Type B pancreatic cell (in vitro differentiated cells): ENCODE results near the gene ENC1. TPM values are rescaled to one million over a fixed set of nuclear protein-coding genes. Genes with fewer than 3 reads are reported as not detected.
"Not testable (repeated sequence)": the region's sequence is repeated elsewhere in the genome, so short reads cannot be mapped to it uniquely, and the experiment has no call there.

Source experiments
- DNase-seq: peaks from one replicate; pipeline ENCODE4 v3.0.0; 2021; ENCODE audit warnings: mixed read lengths; ENCODE audit not compliant: unreplicated experiment; ENCODE audit errors: extremely low spot score
- H3K27ac Mint-ChIP-seq: 2 replicates; pipeline ENCODE4 v1.8.0; 2021; ENCODE audit warnings: mild to moderate bottlenecking, mixed read lengths
- H3K27me3 Mint-ChIP-seq: 2 replicates; pipeline ENCODE4 v1.8.0; 2021; ENCODE audit warnings: mixed read lengths
- H3K36me3 Mint-ChIP-seq: 2 replicates; pipeline ENCODE4 v1.8.0; 2021; ENCODE audit warnings: mixed read lengths
- H3K4me1 Mint-ChIP-seq: one replicate; pipeline ENCODE4 v1.8.0; 2021; ENCODE audit warnings: mixed read lengths; ENCODE audit not compliant: unreplicated experiment
- H3K4me3 Mint-ChIP-seq: 2 replicates; pipeline ENCODE4 v1.8.0; 2021; ENCODE audit warnings: mild to moderate bottlenecking, mixed read lengths
- H3K9me3 Mint-ChIP-seq: 2 replicates; pipeline ENCODE4 v1.8.0; 2021; ENCODE audit warnings: mixed read lengths
- total RNA-seq: library from RNA; stranded (reverse); gene quantifications from 2 replicates; pipeline ENCODE4 v1.2.1, GENCODE V29; 2021; ENCODE audit warnings: low replicate concordance
- TF ChIP-seq, protein P1 (sequence below): fragments of 200-600 bp; sonication (generic); conservative IDR thresholded peaks from 2 replicates; pipeline ENCODE4 v1.5.0; 2021; ENCODE audit warnings: antibody characterized with exemption, mild to moderate bottlenecking

ENC1 gene
- total RNA-seq, 1 donor from 2014 or later: 83.2 TPM

DNA sequence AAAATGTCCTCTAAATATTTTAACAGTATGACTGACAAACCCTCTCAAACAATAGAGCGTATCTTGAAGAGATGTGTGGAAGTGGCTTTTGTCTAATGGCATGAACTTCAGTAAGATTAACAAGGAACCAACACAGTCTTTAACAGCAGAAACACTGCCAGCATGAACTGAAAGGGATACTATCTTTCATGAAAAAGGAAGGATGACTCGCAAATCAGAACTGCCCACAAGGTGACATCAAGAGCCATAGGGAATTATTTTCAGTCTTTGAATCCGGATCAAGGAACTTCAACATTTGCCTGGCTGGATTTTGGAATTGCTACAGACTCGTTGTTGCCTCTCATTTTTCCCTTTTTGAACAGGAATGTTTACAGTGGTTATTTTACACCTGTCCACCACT is 39.4 kb upstream of the ENC1 start:
- no peak for DNase-seq
- H3K9me3 Mint-ChIP-seq: no peaks in the 10 kb centered on the region
- no peak overlapping the region for H3K4me3 Mint-ChIP-seq
- H3K36me3 Mint-ChIP-seq: no peaks in the 10 kb centered on the region
- H3K27ac Mint-ChIP-seq: no peak overlapping the region
- H3K27me3 Mint-ChIP-seq: no peaks in the 10 kb centered on the region
- TF ChIP-seq, protein P1, sequence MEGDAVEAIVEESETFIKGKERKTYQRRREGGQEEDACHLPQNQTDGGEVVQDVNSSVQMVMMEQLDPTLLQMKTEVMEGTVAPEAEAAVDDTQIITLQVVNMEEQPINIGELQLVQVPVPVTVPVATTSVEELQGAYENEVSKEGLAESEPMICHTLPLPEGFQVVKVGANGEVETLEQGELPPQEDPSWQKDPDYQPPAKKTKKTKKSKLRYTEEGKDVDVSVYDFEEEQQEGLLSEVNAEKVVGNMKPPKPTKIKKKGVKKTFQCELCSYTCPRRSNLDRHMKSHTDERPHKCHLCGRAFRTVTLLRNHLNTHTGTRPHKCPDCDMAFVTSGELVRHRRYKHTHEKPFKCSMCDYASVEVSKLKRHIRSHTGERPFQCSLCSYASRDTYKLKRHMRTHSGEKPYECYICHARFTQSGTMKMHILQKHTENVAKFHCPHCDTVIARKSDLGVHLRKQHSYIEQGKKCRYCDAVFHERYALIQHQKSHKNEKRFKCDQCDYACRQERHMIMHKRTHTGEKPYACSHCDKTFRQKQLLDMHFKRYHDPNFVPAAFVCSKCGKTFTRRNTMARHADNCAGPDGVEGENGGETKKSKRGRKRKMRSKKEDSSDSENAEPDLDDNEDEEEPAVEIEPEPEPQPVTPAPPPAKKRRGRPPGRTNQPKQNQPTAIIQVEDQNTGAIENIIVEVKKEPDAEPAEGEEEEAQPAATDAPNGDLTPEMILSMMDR: no peak
- H3K4me1 Mint-ChIP-seq: peaks cover 4% of the 10 kb centered on the region

DNA sequence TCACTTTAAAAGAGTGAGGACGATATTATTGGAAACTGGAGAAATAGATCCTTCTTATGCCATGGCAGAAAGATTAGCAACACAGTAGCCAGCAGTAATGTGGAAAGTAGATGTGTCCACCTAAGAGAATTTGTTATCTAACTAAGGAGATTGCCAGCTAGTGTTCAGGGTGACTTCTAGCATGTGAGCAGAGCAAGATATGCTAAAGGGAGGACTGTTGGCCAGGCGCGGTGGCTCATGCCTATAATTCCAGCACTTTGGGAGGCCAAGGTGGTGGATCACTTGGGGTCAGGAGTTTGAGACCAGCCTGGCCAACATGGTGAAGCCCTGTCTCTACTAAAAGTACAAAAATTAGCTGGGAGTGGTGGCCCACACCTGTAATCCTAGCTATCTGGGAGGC is 38.8 kb upstream of the ENC1 start:
- H3K27me3 Mint-ChIP-seq, H3K4me1 Mint-ChIP-seq, H3K27ac Mint-ChIP-seq, H3K4me3 Mint-ChIP-seq, H3K36me3 Mint-ChIP-seq, H3K9me3 Mint-ChIP-seq, DNase-seq: not testable (repeated sequence)

DNA sequence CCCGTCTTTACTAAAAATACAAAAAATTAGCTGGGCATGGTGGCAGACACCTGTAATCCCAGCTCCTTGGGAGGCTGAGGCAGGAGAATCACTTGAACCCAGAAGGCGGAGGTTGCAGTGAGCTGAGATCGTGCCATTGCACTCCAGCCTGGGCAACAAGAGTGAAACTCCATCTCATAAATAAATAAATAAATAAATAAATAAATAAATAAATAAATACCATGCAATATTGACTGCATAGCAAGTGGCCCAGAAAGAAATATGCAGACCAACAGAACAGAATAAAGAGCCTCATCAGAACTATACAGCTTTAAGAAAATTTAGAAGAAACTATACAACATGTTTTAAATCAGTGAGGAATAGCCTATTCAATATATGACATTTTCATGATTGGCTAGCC is 37.6 kb upstream of the ENC1 start:
- H3K4me3 Mint-ChIP-seq, H3K36me3 Mint-ChIP-seq, DNase-seq, H3K9me3 Mint-ChIP-seq, H3K27me3 Mint-ChIP-seq, H3K4me1 Mint-ChIP-seq, H3K27ac Mint-ChIP-seq: not testable (repeated sequence)

DNA sequence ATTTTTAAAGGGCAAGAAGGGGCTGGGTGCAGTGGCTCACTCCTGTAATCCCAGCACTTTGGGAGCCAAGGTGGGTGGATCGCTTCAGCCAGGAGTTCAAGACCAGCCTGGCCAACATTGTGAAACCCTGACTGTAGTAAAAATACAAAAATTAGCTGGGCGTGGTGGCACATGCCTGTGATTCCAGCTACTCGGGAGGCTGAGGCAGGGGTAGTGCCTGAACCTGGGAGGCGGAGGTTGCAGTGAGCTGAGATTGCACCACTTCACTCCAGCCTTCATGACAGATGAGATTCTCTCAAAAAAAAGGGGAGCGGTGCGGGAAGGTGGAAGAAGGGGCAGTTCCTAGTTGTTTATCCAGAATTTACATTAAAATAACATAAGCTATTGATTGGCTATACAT is 35.9 kb upstream of the ENC1 start:
- not testable (repeated sequence) for H3K27ac Mint-ChIP-seq, DNase-seq, H3K4me3 Mint-ChIP-seq, H3K27me3 Mint-ChIP-seq, H3K36me3 Mint-ChIP-seq, H3K9me3 Mint-ChIP-seq
- peaks cover 13% of the 10 kb centered on the region for H3K4me1 Mint-ChIP-seq

DNA sequence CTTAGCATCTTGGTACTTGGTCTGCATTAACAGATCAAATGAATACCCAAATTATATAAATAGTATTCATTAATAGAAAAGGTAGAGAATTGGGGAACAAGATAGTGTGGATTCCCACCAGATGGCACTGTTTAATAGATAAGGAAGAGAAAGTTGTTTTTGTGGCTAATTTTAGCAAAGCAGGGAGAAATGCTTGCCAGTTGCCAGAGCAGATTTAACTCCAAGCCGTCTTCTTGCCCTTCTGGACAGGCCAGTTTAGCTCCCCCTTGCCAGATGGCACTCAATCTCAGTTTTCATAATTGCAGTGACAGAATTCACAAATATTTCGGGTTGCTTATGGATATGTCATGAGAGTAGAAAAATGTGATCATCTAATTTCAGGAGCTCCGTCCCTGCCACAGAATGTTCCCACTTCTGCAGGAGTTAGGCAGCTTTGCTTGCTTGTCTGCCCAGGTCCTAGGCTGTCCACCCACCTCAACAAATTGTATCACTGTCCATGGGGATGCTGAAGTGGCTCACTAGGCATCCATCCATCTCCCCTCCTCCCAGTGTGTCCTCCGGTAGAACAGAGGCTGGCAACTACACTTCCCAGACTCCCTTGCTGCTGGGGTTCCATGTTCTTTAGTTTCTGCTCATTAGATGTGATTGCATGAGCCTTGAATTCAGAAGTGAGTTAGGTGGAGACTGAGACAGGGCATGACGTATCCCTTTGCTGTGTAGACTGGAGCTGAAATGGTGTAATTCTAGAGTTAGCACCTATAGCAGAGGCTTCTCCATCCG is 32.7 kb upstream of the ENC1 start:
- H3K27me3 Mint-ChIP-seq: no peaks in the 10 kb centered on the region
- TF ChIP-seq, protein P1: peak; percentile 70
- H3K36me3 Mint-ChIP-seq: no peaks in the 10 kb centered on the region
- H3K9me3 Mint-ChIP-seq: no peaks in the 10 kb centered on the region
- H3K4me3 Mint-ChIP-seq: no peak overlapping the region
- H3K4me1 Mint-ChIP-seq: peaks cover 26% of the 10 kb centered on the region
- no peak overlapping the region for H3K27ac Mint-ChIP-seq
- no peak for DNase-seq

DNA sequence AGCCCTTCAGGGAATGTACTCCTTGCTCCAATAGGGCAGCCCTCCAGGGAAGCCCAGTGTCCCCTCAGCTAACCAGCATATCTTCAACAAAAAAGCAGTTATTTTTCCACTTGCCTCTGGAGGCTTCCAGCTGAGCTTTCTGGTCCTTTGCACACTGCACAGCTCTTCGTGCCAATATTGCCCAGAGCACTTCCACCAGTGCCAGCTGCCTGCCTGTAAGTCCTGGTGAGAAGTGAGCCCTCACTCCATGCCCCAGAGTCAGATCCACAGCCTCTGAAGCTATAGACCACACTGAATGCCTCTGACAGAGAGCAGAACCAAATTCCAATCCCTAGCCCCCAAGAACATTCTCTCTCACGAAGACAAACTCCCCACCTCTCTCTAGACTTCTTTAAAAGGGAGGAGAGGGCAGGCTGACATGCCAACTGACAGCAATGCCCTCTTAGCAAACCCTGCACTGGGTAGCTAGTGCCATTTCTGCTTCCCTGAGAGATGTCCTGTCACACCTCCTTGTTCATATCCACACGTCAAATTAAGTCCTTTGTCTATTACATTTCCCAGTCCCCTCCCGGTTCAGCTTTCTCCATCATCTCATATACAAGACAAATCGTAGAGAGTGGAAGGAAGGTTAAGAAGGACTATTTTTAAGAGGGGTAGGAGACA is 31.8 kb upstream of the ENC1 start:
- Mint-ChIP-seq H3K27me3 (no peaks in the 10 kb centered on the region), H3K4me3 (no peak overlapping the region), H3K36me3 (no peaks in the 10 kb centered on the region), H3K27ac (no peak overlapping the region), H3K9me3 (no peaks in the 10 kb centered on the region), H3K4me1 (peaks cover 26% of the 10 kb centered on the region)
- no peak for DNase-seq
- TF ChIP-seq, protein P1: no peak

DNA sequence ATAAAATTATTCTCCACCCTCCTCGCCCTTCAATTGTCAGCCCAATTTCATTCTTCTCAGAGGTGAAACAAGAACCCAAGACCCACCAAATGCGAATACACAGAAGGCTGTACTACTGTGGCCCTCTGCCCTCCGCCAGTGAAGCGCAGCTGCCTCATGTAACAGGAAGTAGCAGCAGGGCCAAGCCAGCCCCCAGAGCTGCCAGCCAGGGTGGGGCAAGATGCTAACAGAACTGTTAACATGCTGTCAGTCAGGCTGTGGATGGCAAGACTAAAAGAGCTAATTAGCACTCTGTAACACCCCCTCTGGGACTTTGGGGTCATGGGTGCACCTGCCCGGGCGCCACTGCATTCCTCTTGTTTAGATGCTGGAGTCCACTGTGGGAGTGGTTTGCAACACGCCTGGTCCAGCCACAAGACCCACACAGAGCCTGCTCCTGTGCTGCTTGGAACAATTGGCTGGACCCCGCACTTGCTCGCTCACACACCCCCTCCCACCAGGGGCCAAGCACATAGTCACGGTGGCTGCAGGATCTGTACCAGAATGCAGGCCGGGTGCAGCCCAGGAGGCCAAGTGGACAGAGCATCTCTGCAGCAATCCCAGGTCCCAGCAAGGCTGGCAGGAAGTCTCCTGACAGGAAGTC is 30.0 kb upstream of the ENC1 start:
- no peak for DNase-seq
- TF ChIP-seq, protein P1: no peak
- Mint-ChIP-seq H3K27ac (no peak overlapping the region), H3K4me3 (no peak overlapping the region), H3K4me1 (peaks cover 26% of the 10 kb centered on the region), H3K36me3 (no peaks in the 10 kb centered on the region), H3K9me3 (no peaks in the 10 kb centered on the region), H3K27me3 (no peaks in the 10 kb centered on the region)
